WI38 (cell line): ENCODE results near the gene SCN11A.

Experiments used
- H3K4me3 ChIP-seq: 2 replicates; pipeline ENCODE4 v1.5.1; 2011; ENCODE audit warnings: low read depth, mild to moderate bottlenecking, control low read depth, low read length
- TF ChIP-seq, protein P1 (sequence below): IDR thresholded peaks from 2 replicates; pipeline ENCODE4 v1.5.1; 2012; ENCODE audit warnings: low read depth, mild to moderate bottlenecking, control low read depth, low read length

Gene SCN11A

DNA sequence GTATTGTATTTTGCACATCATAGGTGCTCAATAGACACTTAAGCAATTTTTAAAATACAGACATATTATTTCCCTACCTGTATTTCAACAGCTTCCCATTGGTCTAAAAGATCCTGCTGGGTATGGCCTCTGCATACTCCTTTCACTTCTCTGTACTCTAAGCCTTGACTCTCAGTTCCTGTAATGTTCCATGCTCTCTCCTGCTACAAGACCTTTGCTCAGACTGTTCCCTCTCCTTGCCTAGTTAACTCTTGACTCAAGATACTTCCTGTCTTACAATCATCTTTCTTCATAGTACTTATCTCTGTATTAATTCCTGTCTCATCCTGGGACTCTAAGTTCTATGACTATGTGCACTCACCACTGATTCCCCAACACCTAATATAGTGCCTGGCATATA lies 1.7 kb downstream of the SCN11A start:
- H3K4me3 ChIP-seq, result no peak overlapping the region
- TF ChIP-seq, protein P1, sequence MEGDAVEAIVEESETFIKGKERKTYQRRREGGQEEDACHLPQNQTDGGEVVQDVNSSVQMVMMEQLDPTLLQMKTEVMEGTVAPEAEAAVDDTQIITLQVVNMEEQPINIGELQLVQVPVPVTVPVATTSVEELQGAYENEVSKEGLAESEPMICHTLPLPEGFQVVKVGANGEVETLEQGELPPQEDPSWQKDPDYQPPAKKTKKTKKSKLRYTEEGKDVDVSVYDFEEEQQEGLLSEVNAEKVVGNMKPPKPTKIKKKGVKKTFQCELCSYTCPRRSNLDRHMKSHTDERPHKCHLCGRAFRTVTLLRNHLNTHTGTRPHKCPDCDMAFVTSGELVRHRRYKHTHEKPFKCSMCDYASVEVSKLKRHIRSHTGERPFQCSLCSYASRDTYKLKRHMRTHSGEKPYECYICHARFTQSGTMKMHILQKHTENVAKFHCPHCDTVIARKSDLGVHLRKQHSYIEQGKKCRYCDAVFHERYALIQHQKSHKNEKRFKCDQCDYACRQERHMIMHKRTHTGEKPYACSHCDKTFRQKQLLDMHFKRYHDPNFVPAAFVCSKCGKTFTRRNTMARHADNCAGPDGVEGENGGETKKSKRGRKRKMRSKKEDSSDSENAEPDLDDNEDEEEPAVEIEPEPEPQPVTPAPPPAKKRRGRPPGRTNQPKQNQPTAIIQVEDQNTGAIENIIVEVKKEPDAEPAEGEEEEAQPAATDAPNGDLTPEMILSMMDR, result no peak

DNA sequence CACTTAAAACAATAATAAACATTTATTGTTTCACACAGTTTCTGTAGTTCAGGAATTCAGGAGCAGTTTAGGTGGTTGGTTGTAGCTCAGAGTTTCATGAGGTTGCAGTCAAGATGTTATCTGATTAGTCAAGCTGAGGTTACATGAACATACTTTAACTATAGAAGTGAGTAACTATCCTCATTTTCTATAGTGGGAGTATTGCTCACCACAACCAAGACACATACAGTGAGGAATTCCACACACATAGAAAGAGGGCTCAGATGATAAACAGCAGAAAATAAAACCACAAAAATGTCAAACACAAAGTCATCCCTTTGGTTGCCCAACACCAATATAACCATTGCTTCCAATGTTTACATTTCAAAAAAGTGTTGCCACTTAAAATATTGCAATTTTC lies 13.6 kb downstream of the SCN11A start:
- TF ChIP-seq, protein P1, result no peak
- no peak overlapping the region for H3K4me3 ChIP-seq

DNA sequence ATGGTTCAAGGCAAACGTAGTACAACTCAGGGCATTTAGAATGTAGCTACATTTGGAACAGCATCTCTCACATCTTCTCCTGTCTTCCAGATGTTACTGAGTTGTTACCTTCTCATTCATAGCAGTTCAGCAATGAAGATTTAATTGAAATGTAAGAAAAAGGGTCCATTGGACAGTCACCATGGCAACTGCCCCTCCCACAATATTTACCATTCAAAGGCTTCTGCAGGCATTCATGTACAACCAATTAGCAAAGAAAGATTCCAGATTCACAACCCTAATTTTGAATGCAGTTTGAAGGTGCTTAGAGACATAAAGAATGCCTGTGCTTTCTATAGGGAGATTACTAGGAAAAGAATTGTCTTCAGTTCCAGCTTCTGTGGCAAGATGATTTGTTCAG lies 22.2 kb downstream of the SCN11A start:
- TF ChIP-seq, protein P1, result no peak
- H3K4me3 ChIP-seq, result no peak overlapping the region

DNA sequence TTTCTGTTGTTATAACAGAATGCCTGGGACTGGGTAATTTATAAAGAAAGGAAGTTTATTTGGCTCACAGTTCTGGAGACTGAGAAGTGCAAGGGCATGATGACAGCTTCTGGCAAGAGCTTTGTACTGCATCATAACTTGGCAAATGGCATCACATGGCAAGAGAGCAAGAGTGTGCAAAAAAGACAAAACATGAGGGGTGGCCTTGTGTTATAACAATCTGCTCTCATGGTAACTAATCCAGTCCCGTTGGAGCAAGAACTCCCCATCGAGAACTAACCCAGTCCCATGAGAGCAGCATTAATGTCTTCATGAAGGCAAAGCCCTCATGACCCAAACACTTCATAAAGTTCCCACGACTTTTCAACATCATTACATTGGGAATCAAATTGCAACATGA lies 23.2 kb downstream of the SCN11A start:
- H3K4me3 ChIP-seq, result no peak overlapping the region
- TF ChIP-seq, protein P1, result no peak

DNA sequence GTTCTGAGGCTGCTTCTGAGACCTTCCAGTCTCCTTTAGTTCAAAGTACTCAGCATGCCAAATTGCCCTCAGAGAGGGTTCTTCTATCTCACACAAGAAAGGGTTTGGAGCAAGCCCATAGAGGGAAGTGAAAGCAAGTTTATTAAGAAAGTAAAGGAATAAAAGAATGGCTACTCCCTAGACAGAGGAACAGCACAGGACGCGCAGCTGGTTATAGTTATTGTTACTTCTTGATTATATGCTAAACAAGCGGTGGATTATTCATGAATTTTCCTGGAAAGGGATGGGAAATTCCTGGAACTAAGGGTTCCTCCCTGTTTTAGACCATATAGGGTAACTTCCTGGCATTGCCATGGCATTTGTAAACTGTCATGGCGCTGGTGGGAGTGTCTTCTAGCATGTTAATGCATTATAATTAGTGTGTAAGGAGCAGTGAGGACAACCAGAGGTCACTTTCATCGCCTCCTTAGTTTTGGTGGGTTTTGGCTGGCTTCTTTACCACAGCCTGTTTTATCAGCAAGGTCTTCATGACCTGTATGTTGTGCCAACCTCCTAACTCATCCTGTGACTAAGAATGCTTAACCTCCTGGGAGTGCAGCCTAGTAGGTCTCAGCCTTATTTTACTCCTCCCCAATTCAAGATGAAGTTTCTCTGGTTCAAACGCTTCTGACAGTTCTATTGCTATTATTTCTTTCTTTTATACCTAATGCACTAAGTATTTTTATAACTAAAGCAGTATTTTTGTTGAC lies 26.3 kb downstream of the SCN11A start:
- no peak overlapping the region for H3K4me3 ChIP-seq
- TF ChIP-seq, protein P1, result no peak

DNA sequence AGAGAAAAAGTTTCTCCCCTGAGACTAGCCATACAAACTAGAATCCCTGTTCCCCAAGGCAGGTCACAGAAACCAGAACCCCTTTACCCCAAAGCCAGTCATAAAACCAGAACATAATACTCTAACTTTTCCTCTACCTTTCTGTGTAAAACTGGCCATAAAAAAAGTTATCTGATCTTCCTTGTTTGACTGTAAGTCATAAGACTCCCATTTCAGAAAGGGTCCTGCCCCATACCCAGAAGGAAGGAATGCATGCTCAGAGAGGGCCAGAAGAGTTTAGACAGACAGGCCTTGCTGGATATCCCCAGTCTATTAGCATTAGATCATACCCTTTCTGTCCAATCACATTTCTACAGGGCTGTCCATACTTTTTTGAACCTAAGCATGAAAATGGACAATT lies 27.2 kb downstream of the SCN11A start:
- TF ChIP-seq, protein P1, result no peak

DNA sequence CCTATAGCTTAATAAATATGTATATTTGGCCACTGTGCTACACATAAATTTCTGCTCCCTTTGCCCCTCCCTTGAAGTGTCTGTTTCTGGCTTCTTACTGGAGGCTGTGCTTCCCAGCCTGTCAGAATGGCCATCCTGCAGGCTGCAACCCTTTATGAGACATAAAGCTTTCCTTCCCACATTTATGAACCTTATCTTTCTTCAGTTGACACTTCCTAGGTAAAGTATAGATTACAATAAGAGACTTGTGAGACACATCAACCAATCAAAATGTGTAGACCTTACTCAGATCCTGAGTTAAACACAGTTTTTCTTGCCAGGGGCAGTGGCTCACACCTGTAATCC lies 29.5 kb downstream of the SCN11A start:
- TF ChIP-seq, protein P1, result no peak
- H3K4me3 ChIP-seq, result no peak overlapping the region

More for the DNA sequence above, 27.2 kb downstream of the SCN11A start:
- H3K4me3 ChIP-seq, result no peak overlapping the region
